Measurements from ENCODE around the gene MKX.
"Not testable (repeated sequence)": the region's sequence is repeated elsewhere in the genome, so short reads cannot be mapped to it uniquely, and the experiment has no call there.

Gene MKX

DNA sequence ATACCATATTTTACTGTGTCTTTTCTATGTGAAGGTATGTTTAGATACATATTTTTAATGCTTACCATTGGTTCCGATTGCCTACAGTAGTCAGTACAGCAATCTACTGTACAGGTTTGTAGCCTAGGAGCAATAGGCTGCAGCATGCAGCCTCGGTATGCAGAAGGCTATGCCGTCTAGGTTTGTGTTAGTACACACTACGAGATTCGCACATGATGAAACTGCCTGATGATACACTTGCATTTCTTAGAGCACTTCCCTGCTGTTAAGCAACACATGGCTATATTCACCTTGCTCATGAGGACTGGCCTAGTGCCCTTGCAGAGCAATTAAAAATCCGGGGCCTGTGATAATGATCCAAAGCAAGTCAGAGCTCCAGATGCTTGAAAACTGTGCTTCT, 62.4 kb downstream of the MKX start:
- no peak for TF ChIP-seq ZFX (IDR thresholded peaks at IDR 0.05; ENCODE audit: borderline replicate concordance)
- TF ChIP-seq, protein P1, sequence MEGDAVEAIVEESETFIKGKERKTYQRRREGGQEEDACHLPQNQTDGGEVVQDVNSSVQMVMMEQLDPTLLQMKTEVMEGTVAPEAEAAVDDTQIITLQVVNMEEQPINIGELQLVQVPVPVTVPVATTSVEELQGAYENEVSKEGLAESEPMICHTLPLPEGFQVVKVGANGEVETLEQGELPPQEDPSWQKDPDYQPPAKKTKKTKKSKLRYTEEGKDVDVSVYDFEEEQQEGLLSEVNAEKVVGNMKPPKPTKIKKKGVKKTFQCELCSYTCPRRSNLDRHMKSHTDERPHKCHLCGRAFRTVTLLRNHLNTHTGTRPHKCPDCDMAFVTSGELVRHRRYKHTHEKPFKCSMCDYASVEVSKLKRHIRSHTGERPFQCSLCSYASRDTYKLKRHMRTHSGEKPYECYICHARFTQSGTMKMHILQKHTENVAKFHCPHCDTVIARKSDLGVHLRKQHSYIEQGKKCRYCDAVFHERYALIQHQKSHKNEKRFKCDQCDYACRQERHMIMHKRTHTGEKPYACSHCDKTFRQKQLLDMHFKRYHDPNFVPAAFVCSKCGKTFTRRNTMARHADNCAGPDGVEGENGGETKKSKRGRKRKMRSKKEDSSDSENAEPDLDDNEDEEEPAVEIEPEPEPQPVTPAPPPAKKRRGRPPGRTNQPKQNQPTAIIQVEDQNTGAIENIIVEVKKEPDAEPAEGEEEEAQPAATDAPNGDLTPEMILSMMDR (IDR thresholded peaks at IDR 0.05), result no peak
- H3K27ac ChIP-seq, result no peak overlapping the region

DNA sequence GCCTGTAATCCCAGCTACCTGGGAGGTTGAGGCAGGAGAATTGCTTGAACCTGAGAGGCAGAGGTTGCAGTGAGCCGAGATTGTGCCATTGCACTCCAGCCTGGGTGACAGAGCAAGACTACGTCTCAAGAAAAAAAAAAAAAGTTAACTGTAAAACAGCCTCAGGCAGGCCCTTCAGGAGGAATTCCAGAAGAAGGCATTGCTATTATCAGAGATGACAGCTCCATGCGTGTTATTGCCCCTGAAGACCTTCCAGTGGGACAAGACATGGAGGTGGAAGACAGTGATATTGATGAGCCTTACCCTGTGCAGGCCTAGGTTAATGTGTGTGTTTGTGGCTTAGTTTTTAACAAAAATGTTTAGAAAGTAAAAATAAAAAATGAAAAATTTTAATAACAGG, 63.8 kb downstream of the MKX start:
- not testable (repeated sequence) for H3K27ac ChIP-seq

DNA sequence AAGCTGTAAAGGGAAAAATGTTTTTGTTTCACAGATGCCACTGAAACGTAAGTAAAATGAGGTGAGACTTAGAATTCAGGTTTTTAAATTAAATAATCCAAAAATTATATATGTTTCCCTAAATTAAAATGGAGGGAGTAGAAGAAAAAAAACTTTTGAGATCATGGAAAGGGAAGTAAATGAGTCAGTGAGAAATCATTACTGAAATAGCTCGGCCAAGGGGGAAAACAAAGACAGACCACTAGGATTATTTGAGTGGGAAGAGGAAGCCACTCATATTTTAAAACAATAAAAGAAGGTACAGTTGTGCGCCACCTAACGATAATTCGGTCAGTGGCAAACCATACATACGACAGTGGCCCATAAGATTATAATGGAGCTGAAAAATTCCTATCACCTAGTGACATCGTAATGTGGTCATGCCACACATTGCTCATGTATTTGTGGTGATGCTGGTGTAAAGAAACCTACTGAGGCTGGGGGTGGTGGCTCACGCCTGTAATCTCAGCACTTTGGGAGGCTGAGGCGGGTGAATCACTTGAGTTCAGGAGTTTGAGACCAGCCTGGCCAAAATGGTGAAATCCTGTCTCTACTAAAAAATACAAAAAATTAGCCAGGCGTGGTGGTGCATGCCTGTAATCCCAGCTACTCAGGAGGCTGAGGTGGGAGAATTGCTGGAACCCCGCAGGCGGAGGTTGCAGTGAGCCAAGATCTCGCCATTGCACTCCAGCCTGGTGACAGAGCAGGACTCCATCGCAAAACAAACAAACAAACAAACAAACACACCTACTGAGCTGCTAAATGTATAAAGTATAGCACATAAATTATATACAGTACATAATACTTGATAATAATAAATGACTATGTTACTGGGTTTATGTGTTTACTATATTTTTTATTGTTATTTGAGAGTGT, 64.7 kb downstream of the MKX start:
- TF ChIP-seq, protein P1 (IDR thresholded peaks at IDR 0.05), result no peak
- TF ChIP-seq ZFX (IDR thresholded peaks at IDR 0.05; ENCODE audit: borderline replicate concordance), result no peak
- no peak overlapping the region for H3K27ac ChIP-seq

DNA sequence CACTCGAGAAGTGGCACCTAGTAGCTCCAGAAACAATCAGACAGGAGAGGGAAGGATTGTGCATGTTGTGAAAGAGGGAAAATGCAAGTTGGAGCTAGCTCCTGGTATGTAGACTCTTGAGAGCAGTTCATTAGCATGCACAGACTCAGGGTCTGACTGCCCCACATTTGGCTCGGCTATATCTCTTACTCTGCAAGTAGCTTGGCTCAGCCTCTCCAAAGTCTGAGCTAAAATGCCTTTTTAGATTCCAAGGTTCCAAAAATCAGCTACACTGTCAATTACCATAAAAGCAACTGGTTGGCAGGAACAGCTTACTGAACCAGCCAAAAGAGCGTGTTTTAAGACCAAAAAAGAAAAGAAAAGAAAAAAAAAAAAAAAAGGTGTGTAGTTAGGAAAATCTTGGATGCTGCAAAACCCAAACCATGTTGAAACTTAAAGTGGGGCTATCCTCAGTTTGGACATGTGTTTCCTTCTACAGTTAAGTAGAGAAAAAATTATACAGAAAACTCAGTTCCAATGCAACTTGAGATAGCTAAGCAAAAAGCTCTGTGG, 65.5 kb downstream of the MKX start:
- H3K27ac ChIP-seq, result no peak overlapping the region
- TF ChIP-seq, protein P1 (IDR thresholded peaks at IDR 0.05), result no peak
- TF ChIP-seq ZFX (IDR thresholded peaks at IDR 0.05; ENCODE audit: borderline replicate concordance), result no peak

DNA sequence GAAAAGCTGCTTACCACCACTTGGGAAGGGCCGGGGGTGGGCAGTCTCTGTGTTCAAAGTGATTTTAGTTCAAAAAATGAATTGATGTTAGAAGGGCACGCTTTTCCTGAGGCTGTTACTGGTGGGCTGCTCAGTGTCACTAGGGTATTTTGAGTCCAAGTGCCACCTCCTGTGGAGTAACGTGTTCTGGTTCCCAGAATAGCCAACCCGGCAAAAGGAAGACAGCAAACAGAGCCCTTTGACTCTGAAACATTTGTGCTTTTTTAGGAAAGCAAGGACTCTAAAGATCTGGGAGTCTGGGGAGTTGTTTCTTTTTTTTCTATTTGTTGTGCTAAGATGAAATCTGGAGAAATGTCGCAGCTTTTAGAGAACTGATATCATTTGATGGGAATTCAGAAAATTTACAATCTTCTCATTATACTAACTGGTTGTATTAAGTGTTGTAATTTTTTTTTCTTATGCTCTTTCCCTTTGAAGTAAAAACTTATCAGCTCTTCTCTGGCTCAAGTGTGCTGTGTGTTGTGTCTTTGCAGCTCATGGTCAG, 66.2 kb downstream of the MKX start:
- TF ChIP-seq ZFX (IDR thresholded peaks at IDR 0.05; ENCODE audit: borderline replicate concordance), result no peak
- TF ChIP-seq, protein P1 (IDR thresholded peaks at IDR 0.05), result no peak
- H3K27ac ChIP-seq, result no peak overlapping the region

DNA sequence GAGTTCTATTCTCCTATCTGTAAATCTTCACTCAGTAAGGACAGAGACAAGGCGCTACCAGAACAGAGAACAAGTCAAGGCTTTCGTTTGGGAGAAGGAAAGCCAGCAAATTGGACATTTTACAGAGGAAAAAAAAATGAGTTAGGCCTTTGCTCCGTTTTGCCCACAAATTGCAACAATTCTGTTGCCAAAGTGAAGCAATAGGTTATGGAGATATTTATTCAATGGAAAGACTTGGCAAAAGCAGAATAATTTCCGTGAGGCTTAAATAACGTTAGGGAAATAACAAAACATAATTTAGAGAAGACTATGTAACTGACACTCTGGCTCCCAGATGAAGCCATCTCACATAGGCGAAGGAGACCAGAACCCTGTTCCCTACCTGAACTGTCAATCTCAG, 67.5 kb downstream of the MKX start:
- TF ChIP-seq ZFX (IDR thresholded peaks at IDR 0.05; ENCODE audit: borderline replicate concordance), result no peak
- TF ChIP-seq, protein P1 (IDR thresholded peaks at IDR 0.05), result no peak
- H3K27ac ChIP-seq, result no peak overlapping the region

DNA sequence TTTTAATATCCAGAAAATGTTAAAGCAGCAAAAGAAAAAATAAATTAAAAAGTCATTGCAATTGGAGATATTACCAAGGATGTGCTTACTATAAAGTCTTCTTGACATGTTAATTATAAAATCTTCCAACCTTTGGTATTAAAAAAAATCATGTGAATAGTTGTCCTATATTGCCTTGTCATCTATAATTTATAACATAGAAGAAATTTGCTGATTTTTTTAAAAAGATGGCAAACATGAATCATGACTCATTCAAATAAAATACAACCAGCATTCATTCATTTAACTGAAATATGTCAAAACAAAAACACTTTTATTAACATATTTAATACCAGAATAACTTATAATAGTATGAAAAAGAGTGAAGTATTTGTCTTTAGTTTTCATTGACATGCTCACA, 72.6 kb downstream of the MKX start:
- H3K27ac ChIP-seq, result no peak overlapping the region
- no peak for TF ChIP-seq ZFX (IDR thresholded peaks at IDR 0.05; ENCODE audit: borderline replicate concordance)
- TF ChIP-seq, protein P1 (IDR thresholded peaks at IDR 0.05), result no peak

Measured in 22Rv1 (cell line).